Thyroid gland (tissue), 4 donors: ENCODE results near the gene IRF9.

Experiments used
- CTCF ChIP-seq, 6 experiments: fragments of 200-600 bp in 3 of 6; fragments of 450-650 bp in 3 of 6; sonication (generic) in 3 of 6; IDR thresholded peaks; one replicate each; pipeline ENCODE4 v1.5.1; 2016 to 2019; ENCODE audit warnings: antibody characterized with exemption in 6 of 6, mild to moderate bottlenecking in 2 of 6, inconsistent platforms in 1 of 6, moderate library complexity in 1 of 6
- POLR2A ChIP-seq, 2 donors: fragments of 450-650 bp; IDR thresholded peaks; one replicate each; pipeline ENCODE4 v1.6.1; 2017; ENCODE audit warnings: antibody characterized with exemption in 2 of 2, mild to moderate bottlenecking in 2 of 2, moderate library complexity in 1 of 2

- no peak for TF ChIP-seq CTCF (IDR thresholded peaks at IDR 0.05)
- TF ChIP-seq POLR2A (IDR thresholded peaks at IDR 0.05), result no peak
Observed at GRCh38 chr14:24143511-24143910, 17.6 kb upstream of the IRF9 start.
